ENCODE data around the gene PLET1. TPM values are rescaled to one million over a fixed set of nuclear protein-coding genes. Genes with fewer than 3 reads are reported as not detected.

Gene PLET1
- total and polyA plus RNA-seq, 9 of the 15 experiments (the other 6 are each of a cell fraction or from before 2014, with no cell fraction given) = not detected

DNA sequence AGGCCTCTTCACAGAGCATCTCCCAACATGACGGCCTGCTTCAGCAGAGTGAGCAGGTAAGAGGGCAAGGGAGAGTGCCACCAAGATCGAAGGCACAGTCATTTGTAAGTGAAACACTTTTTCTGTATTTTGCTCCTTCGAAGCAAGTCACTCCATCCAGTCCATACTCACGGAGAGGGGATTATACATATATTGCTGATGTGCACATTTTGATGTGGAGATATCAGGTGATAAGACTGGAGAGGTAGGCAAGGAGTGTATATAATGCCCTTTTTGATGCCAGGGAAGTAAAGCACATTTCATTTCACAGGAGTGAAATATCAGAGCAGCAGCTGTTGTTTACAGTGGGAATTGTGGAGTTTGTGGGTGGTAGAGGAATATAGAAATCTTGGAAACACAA is 23.2 kb downstream of the PLET1 start:
- ATAC-seq = no peak
- H4K20me1 ChIP-seq (replicated peaks; ENCODE audit: control insufficient read depth, insufficient read depth, low read length) = no peaks in the 10 kb centered on the region
- H3K9me1 ChIP-seq (ENCODE audit: control insufficient read depth, insufficient read depth, low read length) = no peaks in the 10 kb centered on the region
- no peak overlapping the region for H3K4me2 ChIP-seq (ENCODE audit: insufficient read depth, low read length)
- TF ChIP-seq, protein P1, sequence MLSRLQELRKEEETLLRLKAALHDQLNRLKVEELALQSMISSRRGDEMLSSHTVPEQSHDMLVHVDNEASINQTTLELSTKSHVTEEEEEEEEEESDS (CRISPR knock-in tag; IDR thresholded peaks at IDR 0.05) = no peak
- TF ChIP-seq ZNF551 (CRISPR knock-in tag; IDR thresholded peaks at IDR 0.05) (no peak), MECOM (CRISPR knock-in tag; IDR thresholded peaks at IDR 0.05) (no peak), KDM5B (IDR thresholded peaks at IDR 0.05; ENCODE audit: insufficient replicate concordance, low read depth, low read length) (no peak), LARP7 (IDR thresholded peaks at IDR 0.05) (no peak), NR2C1 (IDR thresholded peaks at IDR 0.05) (no peak), NR2C1 (tag; IDR thresholded peaks at IDR 0.05) (no peak), PHB (CRISPR knock-in tag; IDR thresholded peaks at IDR 0.05) (no peak), ZNF316 (IDR thresholded peaks at IDR 0.05) (peak; percentile 64; the same call in 1 of the 2 replicates), ZSCAN32 (CRISPR knock-in tag; IDR thresholded peaks at IDR 0.05) (no peak), C11orf30 (IDR thresholded peaks at IDR 0.05; ENCODE audit: low read depth) (peak; percentile 47), FOXA1 (IDR thresholded peaks at IDR 0.05; ENCODE audit: borderline replicate concordance) (no peak), MAFG (tag; conservative IDR thresholded peaks at IDR 0.05) (no peak), PCBP1 (IDR thresholded peaks at IDR 0.05; ENCODE audit: low read depth, low read length, poor library complexity, severe bottlenecking) (no peak), BRF1 (IDR thresholded peaks at IDR 0.05; ENCODE audit: borderline replicate concordance, extremely low read depth, insufficient read length) (no peak), STAG1 (CRISPR knock-in tag; IDR thresholded peaks at IDR 0.05; ENCODE audit: borderline replicate concordance) (no peak)
- TF ChIP-seq, protein P2, sequence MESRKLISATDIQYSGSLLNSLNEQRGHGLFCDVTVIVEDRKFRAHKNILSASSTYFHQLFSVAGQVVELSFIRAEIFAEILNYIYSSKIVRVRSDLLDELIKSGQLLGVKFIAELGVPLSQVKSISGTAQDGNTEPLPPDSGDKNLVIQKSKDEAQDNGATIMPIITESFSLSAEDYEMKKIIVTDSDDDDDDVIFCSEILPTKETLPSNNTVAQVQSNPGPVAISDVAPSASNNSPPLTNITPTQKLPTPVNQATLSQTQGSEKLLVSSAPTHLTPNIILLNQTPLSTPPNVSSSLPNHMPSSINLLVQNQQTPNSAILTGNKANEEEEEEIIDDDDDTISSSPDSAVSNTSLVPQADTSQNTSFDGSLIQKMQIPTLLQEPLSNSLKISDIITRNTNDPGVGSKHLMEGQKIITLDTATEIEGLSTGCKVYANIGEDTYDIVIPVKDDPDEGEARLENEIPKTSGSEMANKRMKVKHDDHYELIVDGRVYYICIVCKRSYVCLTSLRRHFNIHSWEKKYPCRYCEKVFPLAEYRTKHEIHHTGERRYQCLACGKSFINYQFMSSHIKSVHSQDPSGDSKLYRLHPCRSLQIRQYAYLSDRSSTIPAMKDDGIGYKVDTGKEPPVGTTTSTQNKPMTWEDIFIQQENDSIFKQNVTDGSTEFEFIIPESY (CRISPR knock-in tag; IDR thresholded peaks at IDR 0.05) = no peak
- TF ChIP-seq, protein P3, sequence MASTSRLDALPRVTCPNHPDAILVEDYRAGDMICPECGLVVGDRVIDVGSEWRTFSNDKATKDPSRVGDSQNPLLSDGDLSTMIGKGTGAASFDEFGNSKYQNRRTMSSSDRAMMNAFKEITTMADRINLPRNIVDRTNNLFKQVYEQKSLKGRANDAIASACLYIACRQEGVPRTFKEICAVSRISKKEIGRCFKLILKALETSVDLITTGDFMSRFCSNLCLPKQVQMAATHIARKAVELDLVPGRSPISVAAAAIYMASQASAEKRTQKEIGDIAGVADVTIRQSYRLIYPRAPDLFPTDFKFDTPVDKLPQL (IDR thresholded peaks at IDR 0.05; ENCODE audit: extremely low read depth, insufficient read length) = no peak
- H3K4me1 ChIP-seq (replicated peaks in 1 of 2; ENCODE audit: control insufficient read depth in 2 of 2, insufficient read depth in 2 of 2, low read length in 2 of 2) = no peaks in the 10 kb centered on the region
- H3K9me3 ChIP-seq (replicated peaks; ENCODE audit: control insufficient read depth, insufficient read depth, low read depth, low read length) = no peaks in the 10 kb centered on the region
- H3K4me3 ChIP-seq = no peak overlapping the region
- FAIRE-seq = no peak
- no TSS peak for BruUV-seq (replicated peaks)
- no peak overlapping the region for H3K27ac ChIP-seq (ENCODE audit: extremely low read depth, low read depth, low read length)
- WGBS (ENCODE audit: insufficient coverage, low coverage, missing lambda C conversion rate) = 96% methylated on average over 4 of the region's 4 CpGs
- no peak for DNase-seq (ENCODE audit: extremely low read depth in 1 of 4, low spot score in 3 of 4)
- in situ Hi-C loops (cut with MboI) (no loop called here), intact Hi-C loops (cut with micrococcal nuclease) (no loop called here)
- H3K79me2 ChIP-seq (ENCODE audit: control insufficient read depth, insufficient read depth, low read length) = no peaks in the 10 kb centered on the region
- no peak overlapping the region for H2AFZ ChIP-seq (ENCODE audit: low read depth, low read length)
- ChIA-PET POLR2A (interaction anchor here (0.5 to 0.8 kb wide), 2 partner anchors 11 to 22 kb away, joined by 3 read pairs; no protein-coding TSS in a partner anchor), CTCF (ENCODE audit: low intra/inter-chr PET ratio) (no interaction called here)
- no peak overlapping the region for H3K9ac ChIP-seq (ENCODE audit: insufficient read depth in 1 of 2, low read depth in 2 of 2, low read length in 2 of 2)
- H3K36me3 ChIP-seq (ENCODE audit: control insufficient read depth, insufficient read depth, low read length) = peaks cover 47% of the 10 kb centered on the region; the same call in 2 of the 3 replicates
- no peaks in the 10 kb centered on the region for H3K27me3 ChIP-seq (ENCODE audit: control insufficient read depth in 2 of 2, insufficient read depth in 2 of 2, low read length in 2 of 2)
